Gastroesophageal sphincter (tissue), 3 donors: ENCODE measurements around the gene SSBP4.

Experiments used
- CTCF ChIP-seq, 4 experiments: fragments of 200-600 bp in 2 of 4; fragments of 450-650 bp in 2 of 4; sonication (generic) in 1 of 4; IDR thresholded peaks; one replicate each; pipeline ENCODE4 v1.5.1; 2017 to 2019; ENCODE audit warnings: antibody characterized with exemption in 4 of 4, mild to moderate bottlenecking in 2 of 4, moderate library complexity in 2 of 4
- EP300 ChIP-seq: sonication (generic); formaldehyde crosslinking; IDR thresholded peaks from one replicate; pipeline ENCODE4 v1.6.1; 2017; ENCODE audit warnings: antibody characterized with exemption, mild to moderate bottlenecking
- POLR2A ChIP-seq, 2 donors: fragments of 450-650 bp; IDR thresholded peaks; one replicate each; pipeline ENCODE4 v1.6.1; 2017; ENCODE audit warnings: antibody characterized with exemption in 2 of 2, mild to moderate bottlenecking in 2 of 2, moderate library complexity in 1 of 2
- POLR2AphosphoS5 ChIP-seq: sonication (generic); formaldehyde crosslinking; IDR thresholded peaks from one replicate; pipeline ENCODE4 v1.6.1; 2017; ENCODE audit warnings: antibody characterized with exemption

- TF ChIP-seq CTCF (IDR thresholded peaks at IDR 0.05) (no peak), POLR2AphosphoS5 (no peak), POLR2A (IDR thresholded peaks at IDR 0.05) (no peak), EP300 (no peak)
These were observed 46.8 kb downstream of the SSBP4 start for GRCh38 chr19:18465964-18466339.
